ENCODE results near the gene CLSTN2. TPM values are rescaled to one million over a fixed set of nuclear protein-coding genes. Genes with fewer than 3 reads are reported as not detected.
"Not testable (repeated sequence)": the region's sequence is repeated elsewhere in the genome, so short reads cannot be mapped to it uniquely, and the experiment has no call there.

The CLSTN2 gene
- total RNA-seq, 4 donors from 2014 or later, result 3.7 to 9.5 (median 7.4) TPM

- whole genome bisulfite sequencing, result 85% methylated on average over 1 of the region's 1 CpG
- Histone ChIP-seq H3K27me3 (no peaks in the 10 kb centered on the region), H3K36me3 (no peaks in the 10 kb centered on the region), H3K27ac (replicated peaks in 1 of 4) (no peak overlapping the region), H3K4me1 (peaks cover 0 to 15% (median 8%) of the 10 kb centered on the region in 4 donors), H3K9me3 (no peaks in the 10 kb centered on the region), H3K4me3 (no peak overlapping the region)
- peak; percentile 37 for DNase-seq (ENCODE audit: extremely low spot score)
- intact Hi-C loops (cut with DNase I), result no loop called here
- TF ChIP-seq EP300 (IDR thresholded peaks at IDR 0.05) (no peak), CTCF (IDR thresholded peaks at IDR 0.05) (no peak), POLR2AphosphoS5 (IDR thresholded peaks at IDR 0.05) (no peak), POLR2A (IDR thresholded peaks at IDR 0.05; ENCODE audit: low read depth) (no peak)
Observed at GRCh38 chr3:140421884-140422283, 486.9 kb downstream of the CLSTN2 start.

- DNase-seq (ENCODE audit: extremely low spot score), result peak; percentile 57
- WGBS, result 84% methylated on average over 4 of the region's 4 CpGs
- H3K27ac ChIP-seq (replicated peaks in 1 of 4), result no peak overlapping the region
- no peak overlapping the region for H3K4me3 ChIP-seq
- intact Hi-C loops (cut with DNase I), result no loop called here
- H3K4me1 ChIP-seq, result peaks cover 0 to 15% (median 8%) of the 10 kb centered on the region in 4 donors
- no peaks in the 10 kb centered on the region for H3K27me3 ChIP-seq
- no peak for TF ChIP-seq POLR2AphosphoS5 (IDR thresholded peaks at IDR 0.05)
- no peak for TF ChIP-seq EP300 (IDR thresholded peaks at IDR 0.05)
- no peak for TF ChIP-seq POLR2A (IDR thresholded peaks at IDR 0.05; ENCODE audit: low read depth)
- TF ChIP-seq CTCF (IDR thresholded peaks at IDR 0.05), result no peak
- H3K9me3 ChIP-seq, result no peaks in the 10 kb centered on the region
- H3K36me3 ChIP-seq, result no peaks in the 10 kb centered on the region
Observed at GRCh38 chr3:140423146-140423545, 488.2 kb downstream of the CLSTN2 start.

GRCh38 chr3:140423574-140423973, 488.6 kb downstream of the CLSTN2 start:
- H3K27ac ChIP-seq (replicated peaks in 1 of 4); H3K4me3 ChIP-seq; H3K36me3 ChIP-seq; H3K9me3 ChIP-seq; H3K27me3 ChIP-seq; intact Hi-C loops (cut with DNase I): not testable (repeated sequence)
- 79% methylated on average over 2 of the region's 2 CpGs for WGBS
- DNase-seq (ENCODE audit: extremely low spot score), result peak; percentile 29
- H3K4me1 ChIP-seq, result peaks cover 0 to 15% (median 8%) of the 10 kb centered on the region in 4 donors

- intact Hi-C loops (cut with DNase I), result no loop called here
- no peaks in the 10 kb centered on the region for H3K9me3 ChIP-seq
- TF ChIP-seq EP300 (IDR thresholded peaks at IDR 0.05), result no peak
- no peak for TF ChIP-seq POLR2AphosphoS5 (IDR thresholded peaks at IDR 0.05)
- no peak for TF ChIP-seq POLR2A (IDR thresholded peaks at IDR 0.05; ENCODE audit: low read depth)
- no peak for TF ChIP-seq CTCF (IDR thresholded peaks at IDR 0.05)
- no peak overlapping the region for H3K27ac ChIP-seq (replicated peaks in 1 of 4)
- H3K4me1 ChIP-seq, result peaks cover 0 to 15% (median 8%) of the 10 kb centered on the region in 4 donors
- H3K36me3 ChIP-seq, result no peaks in the 10 kb centered on the region
- peak; percentile 72 for DNase-seq (ENCODE audit: extremely low spot score)
- no peak overlapping the region for H3K4me3 ChIP-seq
- H3K27me3 ChIP-seq, result no peaks in the 10 kb centered on the region
- 100% methylated on average over 1 of the region's 1 CpG for WGBS
Observed at GRCh38 chr3:140424211-140424610, 489.2 kb downstream of the CLSTN2 start.

- TF ChIP-seq POLR2A (IDR thresholded peaks at IDR 0.05; ENCODE audit: low read depth), result no peak
- no peak for TF ChIP-seq CTCF (IDR thresholded peaks at IDR 0.05)
- no peak for TF ChIP-seq EP300 (IDR thresholded peaks at IDR 0.05)
- TF ChIP-seq POLR2AphosphoS5 (IDR thresholded peaks at IDR 0.05), result no peak
- peak; percentile 34 for DNase-seq (ENCODE audit: extremely low spot score)
- Histone ChIP-seq H3K9me3 (no peaks in the 10 kb centered on the region), H3K36me3 (no peaks in the 10 kb centered on the region), H3K4me1 (peaks cover 0 to 15% (median 8%) of the 10 kb centered on the region in 4 donors), H3K27me3 (no peaks in the 10 kb centered on the region), H3K27ac (replicated peaks in 1 of 4) (no peak overlapping the region), H3K4me3 (no peak overlapping the region)
- WGBS, result 62% methylated on average over 1 of the region's 1 CpG
- intact Hi-C loops (cut with DNase I), result no loop called here
Observed at GRCh38 chr3:140424726-140425125, 489.7 kb downstream of the CLSTN2 start.

Data from esophagus muscularis mucosa (tissue), 4 donors.